ENCODE data around the gene AFAP1. TPM values are rescaled to one million over a fixed set of nuclear protein-coding genes. Genes with fewer than 3 reads are reported as not detected.
A peak's percentile ranks its signal among the peaks of the same experiment; 100 is the strongest.

Gene AFAP1
- total RNA-seq, 2 experiments from 2014 or later, result 13.6 to 13.8 TPM

- Mint-ChIP-seq H3K4me3 (no peak overlapping the region), H3K4me1 (peaks cover 35% of the 10 kb centered on the region), H3K27me3 (no peaks in the 10 kb centered on the region), H3K27ac (no peak overlapping the region), H3K36me3 (peaks cover 13% of the 10 kb centered on the region), H3K9me3 (no peaks in the 10 kb centered on the region)
- no peak for DNase-seq
Observed at GRCh38 chr4:7847206-7847605, 92.5 kb downstream of the AFAP1 start.

DNA sequence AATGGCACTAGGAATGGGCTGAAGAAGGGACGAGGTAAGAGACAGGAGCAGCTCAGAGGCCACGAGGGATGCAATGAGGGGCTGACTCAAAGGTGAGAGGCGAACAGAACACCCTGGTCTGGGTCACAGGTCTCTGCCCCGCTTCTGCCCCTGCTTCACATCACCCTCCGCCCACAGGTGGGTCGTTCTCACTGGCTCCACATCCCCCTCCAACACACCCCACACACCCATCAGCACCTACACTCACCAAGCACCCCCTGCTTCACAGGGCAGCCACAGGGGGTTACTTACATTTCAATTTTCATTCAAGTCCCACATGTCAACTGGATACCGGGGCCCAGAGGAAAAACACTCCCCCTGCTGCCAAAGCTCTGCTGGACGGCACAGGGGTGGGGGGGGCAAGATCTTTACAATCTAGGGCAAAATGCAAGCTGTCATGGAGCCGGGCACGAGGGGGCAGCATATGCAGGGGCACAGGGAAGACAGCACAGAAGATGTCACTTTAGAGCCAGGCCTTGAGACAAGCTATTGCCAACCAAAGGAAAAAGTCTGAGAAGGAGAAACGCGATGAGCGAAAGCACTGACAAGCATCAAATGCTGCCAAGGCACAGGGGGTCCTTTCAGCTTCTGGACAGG is 94.0 kb downstream of the AFAP1 start:
- no peak for DNase-seq
- Mint-ChIP-seq H3K9me3 (no peaks in the 10 kb centered on the region), H3K27me3 (no peaks in the 10 kb centered on the region), H3K4me3 (no peak overlapping the region), H3K27ac (no peak overlapping the region), H3K4me1 (peaks cover 26% of the 10 kb centered on the region), H3K36me3 (peaks cover 16% of the 10 kb centered on the region)

GRCh38 chr4:7844594-7844991 is 95.1 kb downstream of the AFAP1 start:
- Mint-ChIP-seq H3K4me1 (peaks cover 18% of the 10 kb centered on the region), H3K36me3 (peaks cover 16% of the 10 kb centered on the region), H3K9me3 (no peaks in the 10 kb centered on the region), H3K27me3 (no peaks in the 10 kb centered on the region), H3K27ac (no peak overlapping the region), H3K4me3 (no peak overlapping the region)
- no peak for DNase-seq

DNA sequence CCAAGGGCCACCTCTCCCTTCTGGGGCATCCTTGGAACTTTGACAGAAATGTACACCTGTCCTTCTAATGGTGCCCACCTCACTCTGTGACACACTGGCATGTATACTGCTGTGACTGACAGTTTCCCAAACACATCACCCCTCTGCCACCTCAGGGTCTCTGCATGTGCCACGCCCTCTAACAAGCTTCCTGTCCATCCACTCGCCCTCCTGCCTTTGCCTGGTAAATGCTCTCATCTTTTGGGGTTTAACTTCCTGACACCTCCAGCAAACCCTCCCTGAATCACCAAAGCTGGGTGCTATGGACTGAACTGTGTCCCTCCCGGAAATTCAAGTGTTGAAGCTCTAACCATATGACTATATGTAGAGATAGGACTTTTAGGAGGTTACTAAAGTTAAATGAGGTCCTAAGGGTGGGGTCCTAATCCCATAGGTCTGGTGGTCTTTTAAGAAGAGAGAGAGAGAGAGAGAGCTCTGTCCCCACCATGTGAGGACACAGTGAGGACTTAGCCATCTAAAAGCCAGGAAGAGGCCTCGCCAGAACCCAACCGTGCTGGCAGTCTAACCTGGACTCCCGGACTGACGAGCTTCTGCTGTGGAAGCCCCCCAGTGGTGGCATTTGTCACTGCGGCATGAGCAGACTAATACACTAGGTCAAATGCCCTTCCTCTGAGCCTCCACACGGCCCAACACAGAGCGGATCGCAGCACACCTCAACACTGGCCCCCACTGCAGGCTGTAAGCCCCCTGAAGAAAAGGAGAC is 95.6 kb downstream of the AFAP1 start:
- peak; percentile 66 for DNase-seq
- H3K4me3 Mint-ChIP-seq, result no peak overlapping the region
- peaks cover 16% of the 10 kb centered on the region for H3K36me3 Mint-ChIP-seq
- H3K27me3 Mint-ChIP-seq, result no peaks in the 10 kb centered on the region
- no peak overlapping the region for H3K27ac Mint-ChIP-seq
- H3K4me1 Mint-ChIP-seq, result peaks cover 16% of the 10 kb centered on the region
- H3K9me3 Mint-ChIP-seq, result no peaks in the 10 kb centered on the region

- peaks cover 16% of the 10 kb centered on the region for H3K36me3 Mint-ChIP-seq
- H3K27ac Mint-ChIP-seq, result no peak overlapping the region
- no peaks in the 10 kb centered on the region for H3K27me3 Mint-ChIP-seq
- peaks cover 18% of the 10 kb centered on the region for H3K4me1 Mint-ChIP-seq
- no peaks in the 10 kb centered on the region for H3K9me3 Mint-ChIP-seq
- no peak for DNase-seq
- no peak overlapping the region for H3K4me3 Mint-ChIP-seq
Observed at GRCh38 chr4:7842384-7843279, 97.0 kb downstream of the AFAP1 start.

DNA sequence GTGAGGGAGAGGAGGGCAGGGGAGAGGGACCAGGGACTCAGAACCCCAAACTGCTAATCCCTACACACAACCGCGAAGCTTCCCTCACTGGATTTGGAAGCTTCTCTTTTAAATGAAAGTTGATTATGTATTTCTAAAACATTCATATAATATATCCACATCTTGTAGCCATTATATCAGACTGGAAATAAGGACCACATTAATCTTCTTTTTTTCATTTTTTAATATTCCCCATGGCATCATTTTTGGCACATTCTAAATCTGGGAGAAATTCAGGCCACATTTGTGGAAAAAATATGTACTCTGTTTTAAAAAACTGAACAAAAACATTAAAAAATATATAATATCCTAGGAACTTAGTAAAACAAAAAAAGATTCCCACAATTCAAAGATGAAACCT is 97.8 kb downstream of the AFAP1 start:
- H3K27me3 Mint-ChIP-seq, result no peaks in the 10 kb centered on the region
- H3K36me3 Mint-ChIP-seq, result peaks cover 13% of the 10 kb centered on the region
- H3K9me3 Mint-ChIP-seq, result no peaks in the 10 kb centered on the region
- no peak overlapping the region for H3K27ac Mint-ChIP-seq
- H3K4me1 Mint-ChIP-seq, result peaks cover 16% of the 10 kb centered on the region
- no peak overlapping the region for H3K4me3 Mint-ChIP-seq
- no peak for DNase-seq

DNA sequence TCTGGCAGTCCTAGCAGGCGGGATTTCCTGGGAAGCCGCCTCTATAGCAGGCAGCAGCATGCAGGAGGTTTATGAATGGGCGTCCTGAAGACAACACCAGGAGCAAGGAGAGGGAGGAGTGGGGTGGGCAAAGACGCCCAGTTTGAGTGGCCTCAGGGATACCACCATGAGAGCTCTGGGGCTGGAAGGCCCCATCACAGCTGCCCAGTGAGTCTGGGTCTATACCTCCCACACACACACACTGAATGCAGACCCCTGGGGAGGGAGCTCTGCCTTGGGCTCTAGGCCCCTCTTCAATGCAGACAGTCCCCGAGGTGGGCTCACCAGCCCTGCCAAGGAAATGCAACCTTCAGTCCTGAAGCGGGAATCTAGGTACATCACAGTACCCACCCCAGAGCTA is 98.6 kb downstream of the AFAP1 start:
- DNase-seq, result no peak
- H3K4me1 Mint-ChIP-seq, result peaks cover 16% of the 10 kb centered on the region
- H3K27ac Mint-ChIP-seq, result no peak overlapping the region
- H3K36me3 Mint-ChIP-seq, result peaks cover 13% of the 10 kb centered on the region
- no peaks in the 10 kb centered on the region for H3K9me3 Mint-ChIP-seq
- no peaks in the 10 kb centered on the region for H3K27me3 Mint-ChIP-seq
- no peak overlapping the region for H3K4me3 Mint-ChIP-seq

- Mint-ChIP-seq H3K27me3 (no peaks in the 10 kb centered on the region), H3K4me3 (no peak overlapping the region), H3K4me1 (peaks cover 15% of the 10 kb centered on the region), H3K36me3 (peaks cover 10% of the 10 kb centered on the region), H3K27ac (no peak overlapping the region), H3K9me3 (no peaks in the 10 kb centered on the region)
- no peak for DNase-seq
Observed at GRCh38 chr4:7839856-7840255, 99.8 kb downstream of the AFAP1 start.

DNA sequence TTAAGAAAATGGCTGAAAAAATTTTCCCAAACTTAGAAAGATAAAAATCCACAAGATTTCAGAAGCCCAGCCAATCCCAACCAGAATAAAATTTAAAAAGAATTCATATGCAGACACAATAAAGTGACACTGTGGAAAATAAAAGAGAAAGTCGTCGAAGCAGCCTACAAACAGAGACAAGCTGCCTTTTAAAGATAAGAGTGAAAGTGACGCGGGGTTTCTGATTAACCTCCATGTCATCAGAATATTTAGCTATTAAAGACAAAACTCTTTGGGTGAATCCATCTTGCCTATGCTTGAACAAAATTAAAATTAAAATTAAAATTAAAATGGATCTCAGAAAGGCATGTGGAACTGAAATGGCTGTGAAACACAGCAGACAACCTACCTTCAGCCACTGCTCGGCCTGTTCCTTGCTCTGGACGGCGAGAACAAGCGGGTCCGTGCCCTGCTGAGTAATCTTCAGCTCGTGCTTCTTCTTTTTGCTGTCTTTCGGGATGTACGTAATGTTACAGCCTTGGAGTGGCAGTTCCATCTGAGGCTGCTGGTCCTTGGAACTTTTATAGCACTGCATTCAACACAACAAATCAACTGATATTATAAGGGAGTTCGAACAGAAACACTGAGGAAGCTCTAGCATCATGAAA is 101.4 kb downstream of the AFAP1 start:
- H3K4me3 Mint-ChIP-seq, result no peak overlapping the region
- no peak overlapping the region for H3K27ac Mint-ChIP-seq
- H3K4me1 Mint-ChIP-seq, result peaks cover 2% of the 10 kb centered on the region
- no peaks in the 10 kb centered on the region for H3K9me3 Mint-ChIP-seq
- peaks cover 16% of the 10 kb centered on the region for H3K36me3 Mint-ChIP-seq
- H3K27me3 Mint-ChIP-seq, result no peaks in the 10 kb centered on the region
- DNase-seq, result no peak

- no peak for DNase-seq
- Mint-ChIP-seq H3K27ac (no peak overlapping the region), H3K4me3 (no peak overlapping the region), H3K27me3 (no peaks in the 10 kb centered on the region), H3K4me1 (peaks cover 2% of the 10 kb centered on the region), H3K36me3 (peaks cover 19% of the 10 kb centered on the region), H3K9me3 (no peaks in the 10 kb centered on the region)
Observed at GRCh38 chr4:7837597-7838135, 102.0 kb downstream of the AFAP1 start.

DNA sequence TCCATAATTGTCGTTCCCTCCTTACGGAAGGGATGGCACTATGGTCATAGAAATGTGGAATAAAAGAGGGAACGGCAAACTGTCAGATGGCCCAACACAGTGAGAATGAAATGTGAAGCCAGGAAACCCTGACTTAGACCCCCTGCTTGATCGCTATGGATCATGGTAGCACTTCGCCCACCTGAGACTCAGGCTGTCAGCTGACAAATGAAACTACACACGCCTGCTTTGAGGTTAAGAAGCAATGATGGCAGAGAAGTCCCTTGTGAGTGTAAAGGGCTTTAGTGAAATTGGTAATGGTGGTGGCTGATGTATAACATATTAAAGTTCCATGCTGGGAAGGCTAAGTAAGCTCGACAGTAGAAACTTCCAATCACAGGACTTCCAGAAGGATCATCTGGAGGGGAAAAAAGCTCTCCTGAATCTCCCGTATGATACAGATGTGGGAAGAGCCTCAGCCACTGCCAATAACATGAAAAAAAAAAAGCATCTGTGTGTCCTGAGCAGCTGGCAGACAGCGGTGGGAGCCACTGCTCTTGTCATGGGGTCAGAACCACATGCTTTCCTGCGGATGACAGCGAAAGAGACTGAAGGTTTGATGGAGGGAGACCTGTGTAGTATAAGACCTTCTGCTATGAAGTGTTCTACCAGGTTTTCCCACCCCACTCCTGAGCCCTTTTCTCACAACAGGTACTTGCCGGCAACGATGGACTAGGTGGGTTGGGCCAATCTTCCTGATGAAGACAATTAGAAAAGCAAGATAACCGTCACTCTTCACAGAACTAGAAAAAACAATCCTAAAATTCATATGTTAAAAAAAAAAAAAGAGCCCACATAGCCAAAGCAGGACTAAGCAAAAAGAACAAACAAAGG is 107.6 kb downstream of the AFAP1 start:
- Mint-ChIP-seq H3K9me3 (peaks cover 6% of the 10 kb centered on the region), H3K27me3 (no peaks in the 10 kb centered on the region), H3K4me1 (peaks cover 24% of the 10 kb centered on the region), H3K27ac (peak overlapping the region; percentile 26), H3K36me3 (peaks cover 45% of the 10 kb centered on the region), H3K4me3 (no peak overlapping the region)
- DNase-seq, result no peak

DNA sequence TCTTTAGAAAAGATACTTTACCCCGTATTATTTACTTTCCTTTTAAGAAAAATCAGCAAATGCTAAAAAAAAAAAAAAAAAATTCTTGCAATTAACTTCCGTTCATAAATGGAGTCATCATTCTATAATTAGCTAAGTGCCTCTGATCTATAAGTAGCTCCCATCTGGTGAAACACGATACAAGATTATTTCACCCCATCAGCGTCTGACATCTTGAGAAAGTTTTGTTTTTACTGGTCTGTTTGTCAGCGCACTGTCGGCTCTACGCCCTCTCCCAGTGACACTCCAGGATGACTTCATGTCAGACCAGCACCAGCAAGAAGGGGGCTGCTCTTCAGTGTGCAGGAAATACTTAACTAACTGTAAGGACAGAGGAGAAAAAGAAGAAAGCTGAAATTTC is 108.3 kb downstream of the AFAP1 start:
- peaks cover 6% of the 10 kb centered on the region for H3K9me3 Mint-ChIP-seq
- H3K36me3 Mint-ChIP-seq, result peaks cover 52% of the 10 kb centered on the region
- no peak for DNase-seq
- H3K4me3 Mint-ChIP-seq, result no peak overlapping the region
- H3K27ac Mint-ChIP-seq, result no peak overlapping the region
- peaks cover 26% of the 10 kb centered on the region for H3K4me1 Mint-ChIP-seq
- no peaks in the 10 kb centered on the region for H3K27me3 Mint-ChIP-seq

DNA sequence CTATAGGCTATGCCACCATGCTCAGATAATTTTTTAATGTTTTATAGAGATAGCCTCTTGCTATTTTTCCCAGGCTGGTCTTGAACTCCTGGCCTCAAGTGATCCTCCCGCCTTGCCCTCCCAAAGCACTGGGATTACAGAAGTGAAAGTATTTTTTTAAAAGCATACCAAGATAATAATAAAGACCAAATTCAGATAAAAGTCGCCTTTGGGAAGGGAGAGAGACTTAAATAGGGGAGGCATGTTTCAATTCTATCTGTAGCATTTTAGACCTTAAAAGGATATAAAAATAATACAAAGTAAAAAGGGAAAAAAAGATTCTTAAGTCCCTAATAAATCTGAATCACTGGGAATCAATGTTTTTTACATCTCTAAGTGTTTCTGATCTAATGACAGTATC is 108.9 kb downstream of the AFAP1 start:
- Mint-ChIP-seq H3K27ac (no peak overlapping the region), H3K36me3 (peaks cover 52% of the 10 kb centered on the region), H3K4me1 (peaks cover 26% of the 10 kb centered on the region)

More for the DNA sequence above, 108.9 kb downstream of the AFAP1 start:
- DNase-seq, result no peak
- H3K4me3 Mint-ChIP-seq, result no peak overlapping the region
- no peaks in the 10 kb centered on the region for H3K27me3 Mint-ChIP-seq
- H3K9me3 Mint-ChIP-seq, result peaks cover 6% of the 10 kb centered on the region

Data from activated naive CD8-positive, alpha-beta T cell treated with anti-CD3 and anti-CD28 coated beads for 36 hours (primary cell).